ENCODE measurements around the gene SPEF1. TPM values are rescaled to one million over a fixed set of nuclear protein-coding genes. Genes with fewer than 3 reads are reported as not detected.
A peak's percentile ranks its signal among the peaks of the same experiment; 100 is the strongest.

SPEF1 gene
- total RNA-seq, 4 donors from 2014 or later: 0.19 TPM; not detected in 3

DNA sequence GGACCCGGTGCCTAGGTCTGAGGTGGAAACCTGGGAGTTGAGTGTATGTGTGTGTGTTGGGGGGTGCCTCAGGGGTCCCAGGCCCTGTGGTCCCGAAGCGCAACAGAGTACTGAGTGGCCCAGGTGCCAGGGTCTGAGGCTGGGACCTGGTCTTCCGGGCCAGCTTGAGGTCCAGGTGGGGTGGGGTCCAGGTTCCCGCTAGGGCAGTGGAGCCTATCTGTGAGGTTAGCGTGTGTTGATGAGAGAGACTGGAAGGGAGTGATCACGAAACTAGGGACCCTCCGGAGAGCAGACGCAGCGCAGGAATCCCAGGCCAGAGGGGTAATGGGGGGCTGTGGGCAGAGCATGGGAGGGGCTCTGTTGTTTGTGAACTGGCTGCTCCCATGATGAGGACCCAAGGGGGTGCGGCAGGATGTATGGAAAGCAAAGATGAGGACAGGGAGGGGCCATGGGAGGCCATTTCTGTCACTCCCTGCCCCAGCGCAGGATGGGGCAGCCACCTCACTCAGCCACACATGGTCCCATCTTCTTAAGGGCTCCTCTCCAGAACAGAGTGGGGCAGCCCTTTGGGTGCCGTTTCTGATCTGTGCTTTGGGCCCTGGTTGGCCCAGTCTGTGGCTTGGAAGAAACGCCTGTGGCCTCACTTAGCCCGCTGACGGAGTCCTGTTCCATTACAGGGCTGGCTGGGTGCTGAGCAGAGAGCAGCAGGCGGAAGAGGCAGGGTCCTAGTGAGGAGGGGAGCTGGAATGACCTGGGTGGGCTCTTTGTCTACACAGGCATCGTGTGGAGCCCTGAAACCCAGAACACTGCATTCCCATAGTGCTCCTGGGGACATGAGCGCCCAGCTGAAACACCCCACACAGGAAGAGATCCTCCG is 47.9 kb downstream of the SPEF1 start:
- Histone ChIP-seq H3K9me3 (no peaks in the 10 kb centered on the region), H3K4me3 (peak overlapping the region; percentile 12 to 64 (median 46)), H3K27me3 (peaks cover 0 to 51% (median 2%) of the 10 kb centered on the region in 4 donors), H3K27ac (peak overlapping the region; percentile 35 to 83 (median 68)), H3K4me1 (peaks cover 4 to 54% (median 10%) of the 10 kb centered on the region in 3 donors), H3K36me3 (no peaks in the 10 kb centered on the region)
- intact Hi-C loops (cut with DNase I): no loop called here
- TF ChIP-seq, protein P1, sequence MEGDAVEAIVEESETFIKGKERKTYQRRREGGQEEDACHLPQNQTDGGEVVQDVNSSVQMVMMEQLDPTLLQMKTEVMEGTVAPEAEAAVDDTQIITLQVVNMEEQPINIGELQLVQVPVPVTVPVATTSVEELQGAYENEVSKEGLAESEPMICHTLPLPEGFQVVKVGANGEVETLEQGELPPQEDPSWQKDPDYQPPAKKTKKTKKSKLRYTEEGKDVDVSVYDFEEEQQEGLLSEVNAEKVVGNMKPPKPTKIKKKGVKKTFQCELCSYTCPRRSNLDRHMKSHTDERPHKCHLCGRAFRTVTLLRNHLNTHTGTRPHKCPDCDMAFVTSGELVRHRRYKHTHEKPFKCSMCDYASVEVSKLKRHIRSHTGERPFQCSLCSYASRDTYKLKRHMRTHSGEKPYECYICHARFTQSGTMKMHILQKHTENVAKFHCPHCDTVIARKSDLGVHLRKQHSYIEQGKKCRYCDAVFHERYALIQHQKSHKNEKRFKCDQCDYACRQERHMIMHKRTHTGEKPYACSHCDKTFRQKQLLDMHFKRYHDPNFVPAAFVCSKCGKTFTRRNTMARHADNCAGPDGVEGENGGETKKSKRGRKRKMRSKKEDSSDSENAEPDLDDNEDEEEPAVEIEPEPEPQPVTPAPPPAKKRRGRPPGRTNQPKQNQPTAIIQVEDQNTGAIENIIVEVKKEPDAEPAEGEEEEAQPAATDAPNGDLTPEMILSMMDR (IDR thresholded peaks at IDR 0.05): no peak
- no peak for TF ChIP-seq POLR2A (IDR thresholded peaks at IDR 0.05)
- DNase-seq: no peak
- 86 to 94% methylated on average over 6 to 9 of the region's 20 CpGs for WGBS, 2 donors

DNA sequence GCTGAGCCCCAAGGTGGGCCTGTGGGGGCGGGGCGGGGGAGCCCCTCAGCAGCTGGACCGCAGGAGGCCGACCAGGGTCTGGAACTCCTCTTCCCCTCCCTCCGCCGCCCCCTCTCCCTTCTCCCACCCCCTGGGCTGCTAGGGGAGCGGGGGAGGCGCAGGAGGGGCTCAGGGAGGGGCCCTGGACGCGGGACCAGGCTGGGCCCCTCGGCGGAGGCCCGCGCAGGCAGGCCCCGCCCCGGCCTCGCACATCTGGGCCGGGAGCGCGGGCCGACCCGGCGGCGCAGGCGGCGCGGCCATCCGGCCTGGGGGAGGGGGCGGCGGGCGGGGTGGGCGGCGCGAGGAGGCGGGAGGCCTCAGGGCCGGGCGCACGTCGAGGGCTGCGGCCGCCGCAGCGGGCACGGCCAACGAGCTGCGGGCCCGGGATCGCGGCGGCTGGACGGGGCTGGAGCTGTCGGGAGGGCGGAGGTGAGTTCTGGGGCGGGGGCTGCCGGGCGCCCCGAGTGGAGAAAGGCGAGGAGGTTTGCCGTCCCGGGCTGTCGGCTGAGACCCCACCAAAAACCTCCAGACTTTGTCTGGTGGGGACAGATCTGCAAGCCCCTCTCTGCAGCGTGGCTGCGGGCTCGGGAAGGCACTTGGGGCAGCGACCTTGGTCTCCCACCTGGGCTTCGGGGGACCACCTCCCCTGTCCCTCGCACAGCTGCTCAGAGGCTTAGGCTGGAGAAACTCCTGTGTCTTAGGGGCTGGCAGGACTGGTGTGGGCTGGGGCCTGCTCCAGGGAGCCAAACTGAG is 48.7 kb downstream of the SPEF1 start, which contains the start of gene HSPA12B:
Gene HSPA12B, plus strand, starts transcription at position 359 of the 792 bp plus-strand sequence. CDS start 5,990 bp downstream, outside the sequence.
- no peak for TF ChIP-seq POLR2A (IDR thresholded peaks at IDR 0.05)
- TF ChIP-seq, protein P1 (IDR thresholded peaks at IDR 0.05): no peak
- 0% methylated on average over 2 to 6 of the region's 67 CpGs for WGBS, 2 donors
- Histone ChIP-seq H3K4me3 (peak within 1 kb of the TSS; percentile 12 to 64 (median 46)), H3K4me1 (peaks cover 10 to 55% (median 16%) of the 10 kb centered on the region in 3 donors), H3K27me3 (peaks cover 0 to 59% (median 2%) of the 10 kb centered on the region in 4 donors), H3K27ac (peak within 1 kb of the TSS; percentile 35 to 83 (median 68)), H3K9me3 (no peaks in the 10 kb centered on the region), H3K36me3 (no peaks in the 10 kb centered on the region)
- DNase-seq: no peak
- intact Hi-C loops (cut with DNase I): no loop called here

DNA sequence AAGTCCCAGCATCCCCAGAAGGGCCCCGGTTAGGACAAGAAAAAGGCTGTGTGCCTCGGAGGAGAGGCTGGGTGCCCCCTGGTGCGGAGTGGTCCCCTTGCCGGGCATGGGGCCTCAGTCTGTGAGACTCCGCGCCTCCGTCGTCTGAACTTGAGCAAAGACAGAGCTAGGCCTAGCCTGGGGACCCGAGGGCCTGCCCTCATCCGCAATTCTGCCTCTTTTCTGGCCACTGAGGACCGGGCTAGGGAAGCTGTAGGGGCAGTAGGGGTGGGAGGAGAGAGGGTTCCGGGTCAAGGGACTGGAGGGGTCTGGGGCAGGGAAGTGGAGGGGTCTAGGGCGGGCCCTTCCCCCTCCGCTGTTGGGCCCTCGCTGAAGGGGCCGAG is 49.3 kb downstream of the SPEF1 start:
- Histone ChIP-seq H3K36me3 (no peaks in the 10 kb centered on the region), H3K9me3 (no peaks in the 10 kb centered on the region), H3K4me3 (peak overlapping the region in 2 of 4 donors; percentile 49 to 64), H3K27me3 (peaks cover 0 to 62% (median 2%) of the 10 kb centered on the region in 4 donors), H3K4me1 (peaks cover 15 to 61% (median 17%) of the 10 kb centered on the region in 3 donors), H3K27ac (peak overlapping the region in 3 of 4 donors; percentile 11 to 83 (median 70))
- DNase-seq: no peak
- TF ChIP-seq, protein P1 (IDR thresholded peaks at IDR 0.05): no peak
- no peak for TF ChIP-seq POLR2A (IDR thresholded peaks at IDR 0.05)
- intact Hi-C loops (cut with DNase I): no loop called here
- 91% methylated on average over 8 of the region's 16 CpGs; no CpG with 5 or more reads in 1 of the 2 donors for WGBS, 2 donors

DNA sequence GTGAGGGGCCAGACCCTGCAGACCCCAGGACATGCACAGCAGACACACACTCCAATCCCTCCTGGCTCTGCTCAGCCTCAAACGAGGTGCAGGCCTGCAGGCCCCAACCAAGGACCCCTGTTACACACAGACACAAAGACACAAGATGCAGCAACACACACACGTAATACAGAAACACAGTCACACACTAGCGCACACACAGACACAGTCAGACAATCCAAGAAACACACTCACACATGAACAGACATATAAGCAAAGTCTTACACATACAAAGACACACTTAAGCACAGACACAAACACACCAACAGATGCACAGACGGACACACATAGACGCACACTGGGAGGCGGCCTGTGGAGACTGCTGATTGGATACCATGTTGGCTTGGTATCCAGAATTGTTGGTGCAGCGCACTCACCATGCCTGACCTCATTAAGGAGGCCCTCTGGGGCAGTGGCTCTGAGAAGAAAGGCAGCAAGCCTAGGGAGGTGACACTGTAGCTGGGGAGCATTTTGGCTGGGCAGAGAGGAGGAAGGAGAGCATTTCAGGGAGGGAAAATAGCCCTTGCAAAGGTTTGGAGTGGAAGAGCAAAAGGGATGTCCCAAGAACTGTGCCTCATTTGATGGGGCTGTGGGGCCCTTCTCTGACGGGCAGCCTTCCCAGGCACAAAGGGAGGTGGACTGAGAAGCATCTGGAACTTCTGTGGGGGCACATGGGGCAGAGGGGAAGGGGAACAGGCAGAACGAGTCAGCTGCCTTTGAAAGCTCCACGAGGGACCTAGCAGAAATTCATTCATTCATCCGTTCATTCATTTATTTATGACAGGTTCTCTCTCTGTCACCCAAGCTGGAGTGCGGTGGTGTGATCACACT is 50.2 kb downstream of the SPEF1 start:
- Histone ChIP-seq H3K27ac (peak overlapping the region in 1 of 4 donors; percentile 21), H3K27me3 (peaks cover 0 to 62% (median 2%) of the 10 kb centered on the region in 4 donors), H3K9me3 (no peaks in the 10 kb centered on the region), H3K36me3 (no peaks in the 10 kb centered on the region), H3K4me1 (peaks cover 15 to 53% (median 17%) of the 10 kb centered on the region in 3 donors), H3K4me3 (no peak overlapping the region)
- TF ChIP-seq, protein P1 (IDR thresholded peaks at IDR 0.05): no peak
- TF ChIP-seq POLR2A (IDR thresholded peaks at IDR 0.05): no peak
- WGBS, 2 donors: 79 to 80% methylated on average over 10 to 12 of the region's 12 CpGs
- intact Hi-C loops (cut with DNase I): no loop called here
- no peak for DNase-seq

All from esophagus squamous epithelium (tissue), 5 donors.